ENCODE measurements around the gene TFF3. TPM values are rescaled to one million over a fixed set of nuclear protein-coding genes. Genes with fewer than 3 reads are reported as not detected.

TFF3 gene
- total and polyA plus RNA-seq, 2 experiments from 2014 or later = not detected

GRCh38 chr21:42303443-42303842, 11.8 kb downstream of the TFF3 start:
- Histone ChIP-seq H3K27me3 (replicated peaks; ENCODE audit: insufficient read depth) (peaks cover 21% of the 10 kb centered on the region), H3K9me3 (ENCODE audit: low read depth) (no peaks in the 10 kb centered on the region), H3K36me3 (ENCODE audit: low read depth) (no peaks in the 10 kb centered on the region), H3K79me2 (ENCODE audit: insufficient read depth) (no peaks in the 10 kb centered on the region), H3K9me2 (ENCODE audit: insufficient read depth) (no peaks in the 10 kb centered on the region), H3K9ac (no peak overlapping the region), H3K27ac (no peak overlapping the region), H3K4me2 (ENCODE audit: unreplicated experiment) (no peak overlapping the region), H3K4me1 (ENCODE audit: insufficient read depth) (no peaks in the 10 kb centered on the region), H3F3A (ENCODE audit: insufficient read depth) (no peaks in the 10 kb centered on the region), H2AFZ (no peak overlapping the region), H4K20me1 (ENCODE audit: insufficient read depth) (no peaks in the 10 kb centered on the region), H3K4me3 (no peak overlapping the region)
- no peak for DNase-seq
- in situ Hi-C loops (cut with MboI) = no loop called here
- TF ChIP-seq EZH2phosphoT487 (IDR thresholded peaks at IDR 0.05; ENCODE audit: insufficient read depth, low read depth) (no peak), EZH2 (IDR thresholded peaks at IDR 0.05; ENCODE audit: insufficient read depth, poor library complexity, severe bottlenecking) (no peak)
- WGBS, 2 experiments (ENCODE audit: low coverage in 1 of 2, low lambda C conversion rate in 2 of 2, missing lambda C conversion rate in 2 of 2) = 41 to 49% methylated on average over 3 of the region's 3 CpGs

DNA sequence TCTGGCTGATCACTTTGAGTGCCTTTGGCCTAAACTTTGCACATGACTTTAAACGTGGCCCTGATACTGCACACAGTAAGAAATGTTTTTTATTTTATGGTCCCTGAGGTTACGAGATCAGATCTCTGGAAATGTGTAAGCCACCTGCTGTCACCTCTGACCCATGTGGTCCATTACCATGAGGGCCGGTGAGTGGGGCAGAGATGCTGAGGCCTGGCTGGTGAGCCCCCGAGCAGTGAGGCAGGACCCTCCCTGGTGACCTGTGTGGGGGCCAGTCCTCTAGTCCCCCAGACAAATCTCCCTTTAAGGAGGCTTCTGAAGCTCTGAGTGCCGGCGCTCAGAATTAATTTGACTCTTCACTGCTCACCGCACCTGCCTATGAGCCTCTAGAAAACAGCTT, 12.4 kb downstream of the TFF3 start:
- in situ Hi-C loops (cut with MboI) = no loop called here
- Histone ChIP-seq H3K4me3 (no peak overlapping the region), H3K27me3 (replicated peaks; ENCODE audit: insufficient read depth) (peaks cover 19% of the 10 kb centered on the region)

DNA sequence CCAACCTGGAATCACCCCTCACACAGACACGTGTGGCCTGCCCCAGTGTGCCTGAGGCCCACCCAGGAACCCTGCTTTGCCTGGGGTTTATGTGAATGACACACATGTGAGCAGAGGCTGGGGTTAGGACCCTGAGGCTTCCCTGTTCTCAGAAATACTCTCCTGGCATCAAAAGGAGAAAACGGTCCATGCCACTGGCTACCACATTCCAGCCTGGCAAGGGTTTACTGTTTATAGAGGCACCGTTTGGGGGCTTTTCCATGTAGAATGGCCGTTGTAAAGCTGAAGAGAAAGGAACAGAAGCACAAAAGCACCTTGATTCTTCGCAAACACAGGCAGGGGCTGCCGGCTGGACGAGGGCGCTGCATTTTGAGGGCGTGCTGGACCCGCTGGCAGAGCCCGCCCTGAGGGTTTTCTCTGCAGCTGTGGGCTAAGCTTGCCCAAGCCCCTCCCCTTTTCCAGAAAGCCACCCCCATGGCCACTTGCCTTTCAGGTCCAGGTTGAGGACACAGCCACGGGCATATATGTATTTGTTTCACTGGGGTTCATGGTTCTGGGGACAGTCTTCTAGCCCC, 13.0 kb downstream of the TFF3 start:
- no peaks in the 10 kb centered on the region for H3K79me2 ChIP-seq (ENCODE audit: insufficient read depth)
- no peak overlapping the region for H3K4me2 ChIP-seq (ENCODE audit: unreplicated experiment)
- H3K27ac ChIP-seq = no peak overlapping the region
- H3K9me2 ChIP-seq (ENCODE audit: insufficient read depth) = no peaks in the 10 kb centered on the region
- DNase-seq = no peak
- no peaks in the 10 kb centered on the region for H4K20me1 ChIP-seq (ENCODE audit: insufficient read depth)
- H3K9me3 ChIP-seq (ENCODE audit: low read depth) = no peaks in the 10 kb centered on the region
- H3F3A ChIP-seq (ENCODE audit: insufficient read depth) = no peaks in the 10 kb centered on the region
- WGBS, 2 experiments (ENCODE audit: low coverage in 1 of 2, low lambda C conversion rate in 2 of 2, missing lambda C conversion rate in 2 of 2) = 47 to 51% methylated on average over 12 of the region's 12 CpGs
- H3K4me1 ChIP-seq (ENCODE audit: insufficient read depth) = no peaks in the 10 kb centered on the region
- no peak overlapping the region for H3K4me3 ChIP-seq
- peaks cover 19% of the 10 kb centered on the region for H3K27me3 ChIP-seq (replicated peaks; ENCODE audit: insufficient read depth)
- no peaks in the 10 kb centered on the region for H3K36me3 ChIP-seq (ENCODE audit: low read depth)
- no peak overlapping the region for H3K9ac ChIP-seq
- no peak for TF ChIP-seq EZH2phosphoT487 (IDR thresholded peaks at IDR 0.05; ENCODE audit: insufficient read depth, low read depth)
- no peak for TF ChIP-seq EZH2 (IDR thresholded peaks at IDR 0.05; ENCODE audit: insufficient read depth, poor library complexity, severe bottlenecking)
- in situ Hi-C loops (cut with MboI) = no loop called here
- H2AFZ ChIP-seq = no peak overlapping the region

More for the DNA sequence above, 12.4 kb downstream of the TFF3 start:
- TF ChIP-seq EZH2phosphoT487 (IDR thresholded peaks at IDR 0.05; ENCODE audit: insufficient read depth, low read depth) (no peak), EZH2 (IDR thresholded peaks at IDR 0.05; ENCODE audit: insufficient read depth, poor library complexity, severe bottlenecking) (no peak)
- DNase-seq = no peak
- Histone ChIP-seq H2AFZ (no peak overlapping the region), H3K4me2 (ENCODE audit: unreplicated experiment) (no peak overlapping the region), H3K4me1 (ENCODE audit: insufficient read depth) (no peaks in the 10 kb centered on the region), H3K9me3 (ENCODE audit: low read depth) (no peaks in the 10 kb centered on the region), H3K9me2 (ENCODE audit: insufficient read depth) (no peaks in the 10 kb centered on the region), H3K9ac (no peak overlapping the region), H3K27ac (no peak overlapping the region), H3K79me2 (ENCODE audit: insufficient read depth) (no peaks in the 10 kb centered on the region), H3K36me3 (ENCODE audit: low read depth) (no peaks in the 10 kb centered on the region), H3F3A (ENCODE audit: insufficient read depth) (no peaks in the 10 kb centered on the region), H4K20me1 (ENCODE audit: insufficient read depth) (no peaks in the 10 kb centered on the region)
- 42 to 46% methylated on average over 7 of the region's 7 CpGs for WGBS, 2 experiments (ENCODE audit: low coverage in 1 of 2, low lambda C conversion rate in 2 of 2, missing lambda C conversion rate in 2 of 2)

DNA sequence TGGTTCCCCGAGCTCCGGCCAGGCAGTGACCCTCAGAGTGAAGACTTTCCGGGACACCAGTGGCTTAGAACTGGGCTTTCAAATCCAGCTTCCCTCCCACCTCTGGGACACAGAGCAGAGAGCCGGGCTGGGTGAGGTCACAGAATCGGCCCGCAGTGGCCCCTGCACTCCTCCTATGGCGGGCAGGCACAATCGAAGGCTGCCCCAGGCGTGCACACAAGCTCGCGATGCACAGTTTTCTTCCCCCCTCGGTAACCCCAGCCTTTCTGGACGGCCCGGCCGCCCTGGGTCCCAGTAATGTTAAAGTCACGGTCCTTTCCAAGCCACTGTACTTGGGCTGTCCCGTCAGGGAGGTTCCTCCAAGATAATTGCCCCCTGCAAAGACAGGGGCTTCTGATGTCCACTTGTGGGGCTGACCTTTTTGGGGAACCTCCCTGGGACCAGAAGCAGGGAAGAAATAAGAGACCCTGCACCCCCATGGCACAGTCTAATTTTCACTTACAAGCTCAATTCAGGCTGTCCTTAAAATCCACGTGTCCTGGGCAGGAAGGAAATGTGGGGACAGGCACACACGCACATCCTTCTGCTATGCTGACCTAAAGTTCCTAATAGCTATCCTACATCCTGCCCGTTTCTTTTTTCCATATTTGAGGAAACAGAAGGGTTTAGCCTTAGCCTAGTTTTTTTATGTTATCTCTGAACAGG, 13.7 kb downstream of the TFF3 start:
- Histone ChIP-seq H3K36me3 (ENCODE audit: low read depth) (no peaks in the 10 kb centered on the region), H2AFZ (no peak overlapping the region), H3F3A (ENCODE audit: insufficient read depth) (no peaks in the 10 kb centered on the region), H3K27ac (no peak overlapping the region), H3K4me3 (no peak overlapping the region), H3K27me3 (replicated peaks; ENCODE audit: insufficient read depth) (peaks cover 20% of the 10 kb centered on the region), H3K4me1 (ENCODE audit: insufficient read depth) (no peaks in the 10 kb centered on the region), H4K20me1 (ENCODE audit: insufficient read depth) (no peaks in the 10 kb centered on the region), H3K79me2 (ENCODE audit: insufficient read depth) (no peaks in the 10 kb centered on the region), H3K9me3 (ENCODE audit: low read depth) (no peaks in the 10 kb centered on the region), H3K9ac (no peak overlapping the region), H3K9me2 (ENCODE audit: insufficient read depth) (no peaks in the 10 kb centered on the region), H3K4me2 (ENCODE audit: unreplicated experiment) (no peak overlapping the region)
- TF ChIP-seq EZH2 (IDR thresholded peaks at IDR 0.05; ENCODE audit: insufficient read depth, poor library complexity, severe bottlenecking) = no peak
- TF ChIP-seq EZH2phosphoT487 (IDR thresholded peaks at IDR 0.05; ENCODE audit: insufficient read depth, low read depth) = no peak
- DNase-seq = no peak
- in situ Hi-C loops (cut with MboI) = no loop called here
- WGBS, 2 experiments (ENCODE audit: low coverage in 1 of 2, low lambda C conversion rate in 2 of 2, missing lambda C conversion rate in 2 of 2) = 58 to 68% methylated on average over 20 of the region's 20 CpGs
